Tibial nerve (tissue), 3 donors: ENCODE results near the gene OSM.

Experiments
- EP300 ChIP-seq, 2 donors: sonication (generic); formaldehyde crosslinking; IDR thresholded peaks; one replicate each; pipeline ENCODE4 v1.6.1; 2017; ENCODE audit warnings: antibody characterized with exemption in 2 of 2, mild to moderate bottlenecking in 1 of 2
- POLR2A ChIP-seq, 2 donors: fragments of 450-650 bp; IDR thresholded peaks; one replicate each; pipeline ENCODE4 v1.6.1; 2017; ENCODE audit warnings: antibody characterized with exemption in 2 of 2, mild to moderate bottlenecking in 2 of 2, moderate library complexity in 2 of 2

DNA sequence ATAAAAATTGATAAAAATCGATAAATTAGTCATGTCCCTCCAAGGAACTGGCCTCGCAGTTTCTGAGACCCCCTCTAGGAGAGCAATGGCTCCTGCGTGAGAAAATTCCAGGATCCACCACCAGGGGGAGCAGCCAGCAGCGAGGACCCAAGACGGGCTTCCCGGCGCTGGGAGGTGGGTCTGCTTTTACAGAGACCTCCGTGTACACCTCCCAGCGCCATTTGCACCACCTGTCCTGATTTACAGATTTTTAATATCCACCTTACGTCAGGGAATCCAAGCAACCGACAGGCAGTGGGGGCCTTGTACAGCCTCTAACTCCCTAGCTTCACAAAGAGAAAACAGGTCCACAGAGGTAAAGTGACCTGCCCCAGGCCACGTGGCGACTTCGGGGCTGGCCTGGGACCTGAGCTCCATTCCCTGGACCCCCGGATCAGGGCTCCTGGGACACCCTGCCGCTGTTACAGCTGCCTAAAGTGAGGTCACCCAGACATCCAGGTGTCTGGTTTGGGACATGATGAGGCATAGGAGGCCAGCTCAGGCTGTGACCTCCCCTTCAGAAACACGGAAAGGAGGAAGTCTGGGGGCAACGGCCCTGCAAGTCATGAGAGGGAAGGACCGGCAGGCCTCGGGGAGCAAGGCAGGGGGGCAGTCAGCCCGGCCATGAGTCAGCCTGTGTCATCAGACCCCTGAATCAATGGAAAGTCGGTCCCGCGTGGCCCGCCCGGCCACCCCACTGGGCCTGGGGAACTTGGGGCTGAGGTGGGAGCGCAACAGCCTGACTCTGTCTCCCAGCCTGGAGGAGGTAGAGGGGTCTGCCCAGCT, 3.5 kb downstream of the OSM start:
- TF ChIP-seq POLR2A (IDR thresholded peaks at IDR 0.05) (no peak), EP300 (IDR thresholded peaks at IDR 0.05) (peak in 1 of 2 donors; percentile 40)
